HAP-1 (cell line): Measurements from ENCODE around the gene APBB1IP.
"Not testable (repeated sequence)": the region's sequence is repeated elsewhere in the genome, so short reads cannot be mapped to it uniquely, and the experiment has no call there.

Experiments
- DNase-seq, 2 experiments: peaks; one replicate each; pipeline ENCODE4 v3.0.0-alpha.2; 2016 to 2020; ENCODE audit warnings: low spot score in 2 of 2
- H3K27me3 ChIP-seq: fragments of 250-450 bp; sonication (Bioruptor Pico); 2 replicates; pipeline ENCODE4 v1.5.1; 2020; ENCODE audit warnings: low read depth, mild to moderate bottlenecking, moderate library complexity
- H3K36me3 ChIP-seq: fragments of 250-450 bp; sonication (Bioruptor Pico); replicated peaks from 2 replicates; pipeline ENCODE4 v1.5.1; 2020; ENCODE audit warnings: mild to moderate bottlenecking
- H3K4me1 ChIP-seq: fragments of 250-450 bp; sonication (Bioruptor Pico); 2 replicates; pipeline ENCODE4 v1.5.1; 2020; ENCODE audit warnings: mild to moderate bottlenecking
- H3K4me3 ChIP-seq: fragments of 250-450 bp; sonication (Bioruptor Pico); 2 replicates; pipeline ENCODE4 v1.5.1; 2020; ENCODE audit warnings: mild to moderate bottlenecking, moderate library complexity
- H3K9me3 ChIP-seq: fragments of 250-450 bp; sonication (Bioruptor Pico); 2 replicates; pipeline ENCODE4 v1.5.1; 2020; ENCODE audit warnings: mild to moderate bottlenecking, moderate library complexity
- in situ Hi-C: fragments of 300-500 bp; cut with MboI; formaldehyde crosslinking; loops from 3 replicates; pipeline ENCODE4 v1.14.3; 2020; ENCODE audit warnings: low sequenced_read_pairs, inconsistent platforms, mixed read lengths

APBB1IP gene

DNA sequence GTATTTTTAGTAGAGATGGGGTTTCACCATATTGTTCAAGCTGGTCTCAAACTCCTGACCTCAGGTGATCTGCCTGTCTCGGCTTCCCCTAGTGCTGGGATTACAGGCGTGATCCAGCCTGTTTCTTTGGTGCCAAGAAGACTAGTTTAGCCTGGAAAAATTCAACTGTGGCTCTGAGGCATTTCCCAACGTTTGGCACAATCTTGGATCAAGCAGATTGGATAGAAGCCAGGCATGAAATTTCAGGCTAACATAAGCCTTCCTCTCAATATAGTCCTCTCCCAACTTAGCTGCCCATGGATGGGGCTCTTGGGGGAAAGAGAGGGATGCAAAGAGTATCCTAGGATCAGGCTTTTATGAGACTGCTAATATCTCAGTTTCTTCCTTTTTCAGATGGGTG, 53.8 kb downstream of the APBB1IP start:
- Histone ChIP-seq H3K4me1 (no peaks in the 10 kb centered on the region), H3K27me3 (no peaks in the 10 kb centered on the region), H3K36me3 (no peaks in the 10 kb centered on the region), H3K9me3 (no peaks in the 10 kb centered on the region), H3K4me3 (no peak overlapping the region)
- in situ Hi-C loops: no loop called here
- no peak for DNase-seq

GRCh38 chr10:26492725-26493124, 54.6 kb downstream of the APBB1IP start:
- H3K4me1 ChIP-seq, in situ Hi-C loops, H3K4me3 ChIP-seq, H3K9me3 ChIP-seq, H3K36me3 ChIP-seq, H3K27me3 ChIP-seq, DNase-seq: not testable (repeated sequence)

DNA sequence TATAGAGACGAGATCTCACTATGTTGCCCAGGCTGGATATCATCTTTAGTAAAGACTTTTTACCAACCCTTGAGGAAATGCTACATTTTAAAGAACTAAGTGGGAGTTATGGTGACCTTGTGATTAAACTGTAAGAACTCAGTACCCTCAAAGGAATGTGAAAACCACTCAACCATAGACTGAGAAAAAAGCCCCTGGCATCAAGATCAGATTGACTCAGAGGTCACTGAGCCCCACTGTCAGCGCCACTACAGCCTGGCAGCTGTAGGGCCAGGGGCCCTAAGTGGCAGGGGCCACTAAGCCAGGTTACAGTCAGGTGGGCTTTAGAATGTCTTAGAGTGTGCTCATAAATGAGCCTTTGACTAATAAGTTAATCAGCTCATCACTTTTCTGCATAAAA, 55.9 kb downstream of the APBB1IP start:
- no peaks in the 10 kb centered on the region for H3K36me3 ChIP-seq
- H3K4me3 ChIP-seq: no peak overlapping the region
- H3K9me3 ChIP-seq: no peaks in the 10 kb centered on the region
- no peaks in the 10 kb centered on the region for H3K4me1 ChIP-seq
- no peak for DNase-seq
- no peaks in the 10 kb centered on the region for H3K27me3 ChIP-seq
- in situ Hi-C loops: no loop called here

DNA sequence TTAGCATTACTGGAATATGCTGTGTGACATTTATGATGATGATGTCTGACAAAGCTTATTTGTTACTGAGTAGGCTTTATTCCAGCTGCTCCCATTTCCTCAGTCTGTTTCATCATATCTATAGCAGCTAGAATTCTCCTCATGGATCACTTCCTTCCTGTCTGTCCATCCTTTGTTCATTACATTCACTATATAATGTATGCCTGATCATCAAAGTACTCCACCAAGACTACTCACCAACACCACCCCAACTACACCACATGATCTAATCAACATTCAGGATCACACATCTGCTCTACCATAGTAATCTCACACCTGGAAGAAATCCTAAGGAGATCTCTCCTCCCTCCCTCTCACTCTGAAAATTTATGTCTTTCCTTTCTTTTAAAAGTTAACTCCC, 61.3 kb downstream of the APBB1IP start:
- Histone ChIP-seq H3K4me1 (no peaks in the 10 kb centered on the region), H3K4me3 (no peak overlapping the region), H3K36me3 (no peaks in the 10 kb centered on the region), H3K27me3 (no peaks in the 10 kb centered on the region), H3K9me3 (no peaks in the 10 kb centered on the region)
- no peak for DNase-seq
- in situ Hi-C loops: no loop called here

- no peaks in the 10 kb centered on the region for H3K9me3 ChIP-seq
- in situ Hi-C loops: no loop called here
- no peak for DNase-seq
- no peak overlapping the region for H3K4me3 ChIP-seq
- no peaks in the 10 kb centered on the region for H3K4me1 ChIP-seq
- no peaks in the 10 kb centered on the region for H3K27me3 ChIP-seq
- H3K36me3 ChIP-seq: no peaks in the 10 kb centered on the region
Measured at GRCh38 chr10:26502986-26503385, 64.8 kb downstream of the APBB1IP start.

- no peaks in the 10 kb centered on the region for H3K36me3 ChIP-seq
- in situ Hi-C loops: no loop called here
- DNase-seq: no peak
Measured at GRCh38 chr10:26503911-26504310, 65.8 kb downstream of the APBB1IP start.

DNA sequence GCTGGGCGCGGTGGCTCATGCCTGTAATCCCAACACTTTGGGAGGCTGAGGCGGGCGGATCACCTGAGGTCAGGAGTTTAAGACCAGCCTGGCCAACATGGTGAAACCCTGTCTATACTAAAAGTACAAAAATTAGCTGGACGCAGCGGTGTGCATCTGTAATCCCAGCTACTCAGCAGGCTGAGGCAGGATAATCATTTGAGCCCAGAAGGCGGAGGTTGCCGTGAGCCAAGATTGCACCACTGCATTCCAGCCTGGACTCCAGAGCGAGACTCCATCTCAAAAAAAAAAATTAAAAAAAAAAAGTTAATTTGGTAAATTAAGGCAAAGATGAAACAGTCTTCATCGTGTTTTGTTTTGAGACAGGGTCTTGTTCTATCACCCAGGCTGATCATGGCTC, 66.3 kb downstream of the APBB1IP start:
- in situ Hi-C loops, H3K27me3 ChIP-seq, H3K4me3 ChIP-seq, H3K4me1 ChIP-seq, H3K9me3 ChIP-seq, DNase-seq, H3K36me3 ChIP-seq: not testable (repeated sequence)

More at GRCh38 chr10:26503911-26504310, 65.8 kb downstream of the APBB1IP start:
- H3K9me3 ChIP-seq: no peaks in the 10 kb centered on the region
- no peaks in the 10 kb centered on the region for H3K27me3 ChIP-seq
- no peak overlapping the region for H3K4me3 ChIP-seq
- H3K4me1 ChIP-seq: no peaks in the 10 kb centered on the region

- no peaks in the 10 kb centered on the region for H3K27me3 ChIP-seq
- no peaks in the 10 kb centered on the region for H3K36me3 ChIP-seq
- no peak for DNase-seq
- in situ Hi-C loops: no loop called here
- H3K9me3 ChIP-seq: no peaks in the 10 kb centered on the region
- H3K4me3 ChIP-seq: no peak overlapping the region
- H3K4me1 ChIP-seq: no peaks in the 10 kb centered on the region
Measured at GRCh38 chr10:26505491-26505890, 67.3 kb downstream of the APBB1IP start.

- H3K27me3 ChIP-seq: no peaks in the 10 kb centered on the region
- no peaks in the 10 kb centered on the region for H3K4me1 ChIP-seq
- H3K36me3 ChIP-seq: no peaks in the 10 kb centered on the region
- no peak overlapping the region for H3K4me3 ChIP-seq
- DNase-seq: no peak
- in situ Hi-C loops: no loop called here
- no peaks in the 10 kb centered on the region for H3K9me3 ChIP-seq
Measured at GRCh38 chr10:26506736-26507135, 68.6 kb downstream of the APBB1IP start.

DNA sequence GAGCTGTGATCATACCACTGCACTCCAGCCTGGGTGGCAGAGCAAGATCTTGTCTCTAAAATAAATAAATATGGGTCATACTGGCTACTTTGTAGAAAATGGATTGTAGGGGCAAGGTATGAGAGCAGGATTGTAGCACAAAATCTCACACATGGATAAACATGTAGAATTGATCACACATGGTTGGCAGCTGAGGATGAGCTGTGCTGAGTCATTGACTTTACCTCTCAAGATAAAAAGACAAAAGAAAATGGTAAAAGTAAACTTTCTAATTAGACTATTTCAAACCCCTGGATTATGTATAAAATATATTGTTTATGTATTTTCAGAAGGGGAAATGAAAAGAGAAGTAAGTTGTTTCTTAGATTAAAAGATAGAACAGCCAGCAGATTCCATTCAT, 69.3 kb downstream of the APBB1IP start:
- H3K36me3 ChIP-seq: no peaks in the 10 kb centered on the region
- no peaks in the 10 kb centered on the region for H3K4me1 ChIP-seq
- H3K4me3 ChIP-seq: no peak overlapping the region
- in situ Hi-C loops: no loop called here
- H3K9me3 ChIP-seq: no peaks in the 10 kb centered on the region
- no peaks in the 10 kb centered on the region for H3K27me3 ChIP-seq
- no peak for DNase-seq

- Histone ChIP-seq H3K9me3 (no peaks in the 10 kb centered on the region), H3K4me3 (no peak overlapping the region), H3K36me3 (no peaks in the 10 kb centered on the region), H3K4me1 (no peaks in the 10 kb centered on the region), H3K27me3 (no peaks in the 10 kb centered on the region)
- DNase-seq: no peak
- in situ Hi-C loops: no loop called here
Measured at GRCh38 chr10:26508016-26508415, 69.9 kb downstream of the APBB1IP start.

DNA sequence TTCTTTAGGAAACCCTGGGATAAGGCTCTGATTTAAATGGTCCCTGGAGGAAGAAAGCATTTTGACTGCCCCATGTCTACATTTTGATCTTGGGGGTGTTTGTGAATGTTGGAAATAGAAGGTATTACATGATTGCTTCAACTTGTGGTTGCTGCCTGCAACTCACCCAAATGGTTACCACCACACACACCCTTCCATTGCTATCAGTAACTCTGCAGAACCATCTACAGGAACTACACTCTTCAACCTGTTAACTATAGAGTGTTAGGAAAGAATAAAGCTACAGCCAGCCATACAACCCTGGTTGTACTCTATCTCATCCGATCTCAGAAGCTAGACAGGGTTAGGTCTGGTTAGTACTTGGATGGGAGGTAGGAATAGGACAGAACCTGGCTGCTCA, 71.2 kb downstream of the APBB1IP start:
- Histone ChIP-seq H3K4me1 (no peaks in the 10 kb centered on the region), H3K4me3 (no peak overlapping the region), H3K36me3 (no peaks in the 10 kb centered on the region), H3K9me3 (no peaks in the 10 kb centered on the region), H3K27me3 (no peaks in the 10 kb centered on the region)
- DNase-seq: no peak
- in situ Hi-C loops: no loop called here

GRCh38 chr10:26513101-26513500, 75.0 kb downstream of the APBB1IP start:
- DNase-seq: no peak
- H3K9me3 ChIP-seq: no peaks in the 10 kb centered on the region
- H3K36me3 ChIP-seq: no peaks in the 10 kb centered on the region
- peaks cover 5% of the 10 kb centered on the region for H3K4me1 ChIP-seq
- in situ Hi-C loops: no loop called here
- H3K4me3 ChIP-seq: no peak overlapping the region
- H3K27me3 ChIP-seq: no peaks in the 10 kb centered on the region

- no peak for DNase-seq
- no peak overlapping the region for H3K4me3 ChIP-seq
- in situ Hi-C loops: no loop called here
- no peaks in the 10 kb centered on the region for H3K9me3 ChIP-seq
- H3K4me1 ChIP-seq: peaks cover 5% of the 10 kb centered on the region
- H3K27me3 ChIP-seq: no peaks in the 10 kb centered on the region
- H3K36me3 ChIP-seq: no peaks in the 10 kb centered on the region
Measured at GRCh38 chr10:26516540-26517101, 78.5 kb downstream of the APBB1IP start.

DNA sequence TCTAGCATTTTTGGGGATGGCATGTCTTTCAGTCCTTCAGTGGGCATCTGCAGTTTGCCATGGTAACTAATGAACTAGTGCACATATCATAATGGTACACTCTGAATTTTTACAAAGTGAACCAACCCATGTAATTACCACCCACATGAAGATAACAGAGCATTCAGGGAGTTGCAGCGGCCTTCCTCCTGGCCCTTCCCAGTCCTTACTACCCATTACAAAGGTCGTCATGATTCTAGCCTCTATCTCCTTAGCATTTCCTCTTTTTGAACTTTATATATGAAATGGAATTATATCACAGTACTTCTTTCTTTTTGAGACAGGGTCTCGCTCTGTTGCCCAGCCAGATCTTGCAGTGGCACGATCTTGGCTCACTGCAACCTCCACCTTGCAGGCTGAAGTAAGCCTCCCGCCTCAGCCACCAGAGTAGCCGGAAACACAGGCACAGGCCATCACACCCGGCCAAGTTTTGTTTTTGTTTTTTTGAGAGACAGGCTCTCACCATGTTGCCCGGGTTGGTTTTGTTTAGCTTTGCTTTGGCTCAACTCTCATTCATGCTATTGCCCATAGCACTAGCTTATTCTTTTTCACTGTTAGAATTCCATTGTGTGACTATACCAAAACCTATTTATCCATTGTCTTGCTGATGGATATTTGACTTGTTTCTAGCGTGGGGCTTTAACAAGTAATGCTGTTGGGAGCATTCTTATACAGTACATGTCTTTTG, 79.2 kb downstream of the APBB1IP start:
- no peaks in the 10 kb centered on the region for H3K27me3 ChIP-seq
- H3K4me3 ChIP-seq: no peak overlapping the region
- H3K9me3 ChIP-seq: no peaks in the 10 kb centered on the region
- in situ Hi-C loops: no loop called here
- peaks cover 5% of the 10 kb centered on the region for H3K4me1 ChIP-seq
- peak; percentile 40 to 51 for DNase-seq
- H3K36me3 ChIP-seq: no peaks in the 10 kb centered on the region
